GM21737 (cell line): ENCODE results near the gene PRKACG.

ENCODE experiments used
- ATAC-seq: cut with Tn5 transposase; IDR thresholded peaks from one replicate; pipeline ENCODE4 v1.9.1; 2021; ENCODE audit warnings: mild to moderate bottlenecking, moderate library complexity; ENCODE audit not compliant: unreplicated experiment

PRKACG gene

DNA sequence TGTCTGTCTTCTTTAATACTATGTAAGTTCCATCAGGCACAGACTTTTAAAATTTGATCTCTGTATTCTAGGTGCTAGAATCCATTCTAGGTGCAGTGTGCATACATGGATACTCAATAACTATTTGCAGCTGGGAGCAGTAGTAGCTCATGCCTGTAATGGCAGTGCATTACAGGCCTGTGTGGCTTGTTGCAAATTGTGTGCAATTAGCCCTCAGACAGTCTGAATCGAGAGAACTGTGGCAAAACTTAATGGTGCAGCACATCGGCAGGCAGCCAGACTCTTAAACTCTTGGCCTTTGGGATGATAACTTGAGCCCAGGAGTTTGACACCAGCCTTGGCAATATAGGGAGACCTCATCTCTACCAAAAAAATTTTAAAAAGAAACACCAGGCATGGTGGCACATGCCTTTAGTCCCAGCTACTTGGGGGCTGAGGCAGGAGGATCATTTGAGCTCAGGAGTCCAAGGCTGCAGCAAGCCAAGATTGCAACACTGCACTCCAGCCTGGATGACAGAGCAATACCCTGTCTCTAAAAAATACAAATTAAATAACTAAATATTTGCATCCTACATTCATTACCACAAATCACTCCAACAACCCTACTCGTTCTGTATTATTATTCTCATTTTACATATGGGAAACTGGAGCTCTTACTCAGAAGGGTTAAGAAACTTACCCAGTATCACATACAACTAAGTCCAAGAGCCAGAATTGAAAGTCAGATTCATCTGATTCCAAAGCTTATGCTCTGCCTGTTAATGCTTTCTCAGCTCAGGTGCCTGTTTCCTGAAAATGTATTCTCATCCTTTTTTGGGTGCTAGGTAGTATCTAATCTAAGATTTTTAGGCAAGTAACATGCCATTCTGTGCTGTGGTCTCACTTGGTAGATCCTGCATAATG, 30.1 kb downstream of the PRKACG start:
- no peak for ATAC-seq

- no peak for ATAC-seq
Measured at GRCh38 chr9:68983008-68983411, 30.9 kb downstream of the PRKACG start.

GRCh38 chr9:68981789-68982188, 32.1 kb downstream of the PRKACG start:
- peak; percentile 55 for ATAC-seq

GRCh38 chr9:68980341-68980914, 33.5 kb downstream of the PRKACG start:
- no peak for ATAC-seq

DNA sequence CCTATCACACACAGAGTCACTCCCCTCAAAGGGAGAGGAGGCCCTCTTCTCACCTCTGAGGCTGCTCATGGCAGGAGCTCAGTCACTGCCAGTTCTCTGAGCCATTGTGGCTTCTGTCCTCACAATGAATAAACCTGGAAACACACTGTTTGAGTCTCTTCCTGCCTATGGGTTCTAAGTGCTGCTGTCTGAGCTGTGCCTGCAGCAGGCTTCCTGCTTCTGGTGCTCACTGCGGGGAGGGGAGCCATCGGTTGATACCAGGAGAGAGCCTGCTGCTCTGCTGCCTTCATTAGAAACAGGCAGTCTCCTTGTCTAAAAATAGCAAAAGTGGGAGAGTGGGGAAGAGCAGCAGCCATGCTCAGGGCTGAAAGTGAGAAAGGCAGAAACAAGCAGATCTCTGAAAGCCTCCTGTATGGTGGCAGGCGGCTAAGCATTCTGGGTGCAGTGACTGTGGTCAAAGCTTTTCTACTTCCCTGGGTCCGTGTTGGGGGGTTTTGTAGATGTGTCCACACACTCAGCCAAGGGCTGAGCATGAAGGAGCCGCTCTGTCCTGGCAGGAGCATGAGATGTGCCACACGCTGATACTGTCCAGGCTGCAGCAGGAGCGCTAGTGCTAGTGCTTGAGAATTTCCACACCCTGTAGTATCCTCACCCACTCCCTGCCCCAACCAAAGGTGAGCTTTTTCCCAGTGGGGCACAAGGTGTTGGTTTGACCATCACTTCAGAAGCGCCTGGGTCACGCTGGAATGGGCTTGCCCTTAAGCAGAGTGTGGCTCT, 34.2 kb downstream of the PRKACG start:
- ATAC-seq, result no peak

DNA sequence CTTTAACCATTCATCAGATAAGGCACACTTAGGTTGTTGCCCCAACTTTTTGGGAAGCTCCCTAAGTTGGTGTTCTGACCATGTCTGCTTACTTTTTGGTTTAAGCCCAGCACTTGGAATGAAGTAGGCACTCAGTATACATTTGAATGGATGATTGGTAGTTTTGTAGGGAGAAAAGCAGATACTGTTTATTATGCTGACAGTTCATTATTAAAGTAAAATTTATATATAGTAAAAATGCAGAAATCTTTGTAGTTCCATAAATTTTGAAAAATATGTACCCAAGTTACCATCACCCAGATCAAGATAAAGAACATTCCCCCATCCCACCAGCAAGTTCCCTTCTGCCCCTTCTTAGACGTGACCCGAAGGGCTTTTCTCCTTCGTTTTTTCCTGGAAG, 35.4 kb downstream of the PRKACG start:
- ATAC-seq, result no peak

GRCh38 chr9:68978066-68978465, 35.8 kb downstream of the PRKACG start:
- no peak for ATAC-seq

- ATAC-seq, result no peak
Measured at GRCh38 chr9:68975365-68976043, 38.4 kb downstream of the PRKACG start.

DNA sequence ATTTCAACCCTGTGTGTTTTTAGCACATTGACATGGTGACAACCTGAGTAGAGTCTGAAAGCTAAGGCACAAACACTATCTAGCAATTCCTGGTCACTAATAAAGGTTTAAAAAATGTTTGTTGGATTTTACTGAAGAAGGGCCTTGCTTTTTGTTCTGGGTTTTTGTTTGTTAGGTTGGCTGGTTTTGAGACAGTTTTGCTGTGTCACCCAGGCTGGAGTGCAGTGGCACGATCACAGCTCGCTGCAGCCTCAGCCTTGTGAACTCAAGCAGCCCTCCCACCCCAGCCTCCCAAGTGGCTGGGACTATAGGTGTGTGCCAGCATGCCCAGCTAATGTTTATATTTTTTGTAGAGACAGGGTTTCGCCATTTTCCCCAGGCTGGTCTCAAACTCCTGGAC, 39.0 kb downstream of the PRKACG start:
- no peak for ATAC-seq

GRCh38 chr9:68974431-68974830, 39.5 kb downstream of the PRKACG start:
- ATAC-seq, result peak; percentile 88

GRCh38 chr9:68973619-68974018, 40.3 kb downstream of the PRKACG start:
- ATAC-seq, result no peak

DNA sequence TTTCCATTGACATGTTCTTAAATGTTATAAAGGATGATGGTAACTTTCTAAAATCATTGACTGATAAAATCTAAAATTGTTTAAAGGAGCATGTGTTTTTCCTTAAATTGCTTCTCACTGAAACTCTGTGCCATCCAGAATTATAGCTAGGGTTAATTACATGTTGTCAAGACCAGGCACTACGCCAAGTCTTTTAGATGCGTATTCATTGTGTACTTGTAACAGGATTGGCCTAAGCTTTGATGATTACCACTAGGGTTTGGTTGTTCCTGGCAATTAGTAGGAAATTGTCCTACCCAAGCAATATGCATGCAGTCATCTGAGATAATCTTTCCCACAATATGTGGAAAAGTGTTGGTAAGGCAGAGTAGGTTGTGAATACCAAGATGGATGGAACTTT, 43.8 kb downstream of the PRKACG start:
- ATAC-seq, result no peak

DNA sequence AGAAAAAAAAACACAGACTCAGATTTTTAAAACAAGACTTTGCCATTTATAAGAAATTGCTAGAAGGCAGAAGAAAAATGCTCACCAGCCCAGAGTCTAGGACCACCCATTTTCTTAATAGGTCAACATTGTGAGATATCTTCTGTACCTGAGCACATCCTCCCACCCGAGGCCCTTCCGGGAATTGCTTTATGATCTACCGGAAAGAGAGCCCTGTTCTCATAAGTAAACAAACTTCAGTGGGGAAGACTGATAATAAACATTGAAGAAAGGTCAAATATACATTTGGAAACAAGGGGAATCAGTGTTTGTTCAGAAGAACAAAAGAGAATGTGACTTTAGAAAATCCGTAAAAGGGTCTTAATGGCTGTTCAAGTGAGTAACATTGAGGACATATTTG, 44.4 kb downstream of the PRKACG start:
- ATAC-seq, result no peak

- ATAC-seq, result no peak
Measured at GRCh38 chr9:68967800-68968199, 46.1 kb downstream of the PRKACG start.

DNA sequence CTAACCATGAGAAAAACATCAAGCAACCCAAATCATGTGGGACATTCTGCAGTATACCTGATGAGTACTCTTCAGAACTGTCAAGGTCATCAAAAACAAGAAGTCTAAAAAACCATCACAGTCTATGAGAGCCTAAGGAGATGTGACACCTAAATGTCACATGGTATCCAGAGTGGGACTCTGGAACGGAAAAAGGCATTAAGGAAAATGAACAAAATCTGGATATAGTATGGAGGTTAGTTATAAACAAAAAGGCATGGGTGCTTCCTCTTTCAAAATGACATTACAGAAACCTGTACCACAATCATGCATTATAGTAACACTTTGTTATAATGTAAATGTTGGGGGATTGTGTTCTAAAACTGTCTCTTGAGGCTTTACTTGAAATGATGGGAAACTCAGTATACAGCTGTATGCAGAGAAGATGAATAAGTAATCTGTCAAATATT, 47.4 kb downstream of the PRKACG start:
- ATAC-seq, result peak; percentile 54

DNA sequence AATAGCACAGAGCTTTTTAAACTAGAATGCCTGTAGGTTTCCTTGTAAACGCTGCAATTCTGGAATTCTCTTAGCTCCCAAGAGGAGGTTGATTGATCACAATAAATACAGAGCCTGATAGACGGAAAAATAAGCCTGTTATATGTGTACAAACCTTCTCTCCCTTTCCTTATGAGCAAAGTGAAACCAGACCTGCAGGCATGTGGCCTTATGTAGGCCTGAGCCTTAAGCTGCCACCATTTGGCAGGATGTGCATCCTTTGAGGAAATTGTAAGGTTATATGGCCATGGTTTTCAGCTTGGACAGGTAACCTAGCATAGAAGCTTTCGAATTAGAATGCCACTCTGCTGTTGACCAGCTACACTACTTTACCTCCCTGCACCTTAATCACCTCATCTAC, 49.1 kb downstream of the PRKACG start:
- ATAC-seq, result no peak

GRCh38 chr9:68964102-68964541, 49.8 kb downstream of the PRKACG start:
- no peak for ATAC-seq

- no peak for ATAC-seq
Measured at GRCh38 chr9:68963416-68963815, 50.5 kb downstream of the PRKACG start.
